GM19452 (cell line): ENCODE results near the gene PRPF39.
"Not testable (repeated sequence)": the region's sequence is repeated elsewhere in the genome, so short reads cannot be mapped to it uniquely, and the experiment has no call there.

ENCODE experiments used
- ATAC-seq: cut with Tn5 transposase; IDR thresholded peaks from one replicate; pipeline ENCODE4 v1.9.1; 2021; ENCODE audit not compliant: unreplicated experiment

PRPF39 gene

GRCh38 chr14:45135659-45136395, 51.9 kb downstream of the PRPF39 start, which contains the start of gene FANCM:
Gene FANCM, plus strand, starts transcription at chr14:45135930. Its CDS starts 102 bp downstream, at chr14:45136032.
- peak; percentile 40 for ATAC-seq

- no peak for ATAC-seq
Observed at GRCh38 chr14:45136399-45136798, 52.5 kb downstream of the PRPF39 start.

- no peak for ATAC-seq
Observed at GRCh38 chr14:45140661-45141187, 56.8 kb downstream of the PRPF39 start.

GRCh38 chr14:45142083-45142482, 58.2 kb downstream of the PRPF39 start:
- ATAC-seq, result not testable (repeated sequence)

GRCh38 chr14:45144658-45145057, 60.7 kb downstream of the PRPF39 start:
- ATAC-seq, result peak; percentile 58

- ATAC-seq, result no peak
Observed at GRCh38 chr14:45145214-45145613, 61.3 kb downstream of the PRPF39 start.

GRCh38 chr14:45149602-45150001, 65.7 kb downstream of the PRPF39 start:
- no peak for ATAC-seq

- no peak for ATAC-seq
Observed at GRCh38 chr14:45150386-45150890, 66.5 kb downstream of the PRPF39 start.

GRCh38 chr14:45156067-45156466, 72.2 kb downstream of the PRPF39 start:
- ATAC-seq, result no peak
